ENCODE results near the gene AIMP2. TPM values are rescaled to one million over a fixed set of nuclear protein-coding genes. Genes with fewer than 3 reads are reported as not detected.
"Not testable (repeated sequence)": the region's sequence is repeated elsewhere in the genome, so short reads cannot be mapped to it uniquely, and the experiment has no call there.

AIMP2 gene
- total RNA-seq, 1 donor: 61.9 TPM

DNA sequence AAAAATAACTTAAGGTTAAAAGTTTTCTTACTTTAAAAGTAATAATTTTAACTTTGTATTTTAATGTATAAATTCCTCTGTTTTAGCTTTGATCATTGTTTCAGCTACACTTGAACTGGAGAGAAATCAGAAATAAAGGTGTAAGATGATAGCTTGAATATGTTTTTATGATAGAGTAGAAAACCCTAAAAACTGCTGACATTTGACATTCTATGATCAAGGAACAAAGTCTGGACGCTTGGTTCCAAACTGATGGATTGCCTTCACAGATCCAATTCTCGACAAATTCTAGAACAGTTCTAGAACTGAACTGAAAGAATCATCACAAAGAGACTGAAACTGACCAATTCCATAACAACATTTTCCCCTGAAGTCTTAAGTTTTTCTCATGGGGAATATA, 21.9 kb downstream of the AIMP2 start, which contains the start of gene ANKRD61:
ANKRD61 (plus strand) TSS at position 389 of the 400 bp plus-strand sequence; CDS start at position 389, 0 bp downstream.
- no peak for DNase-seq (ENCODE audit: low read depth)
- no peak for TF ChIP-seq CTCF (IDR thresholded peaks at IDR 0.05; ENCODE audit: insufficient read depth, low read length)
- no peak within 1 kb of the TSS for H3K4me3 ChIP-seq (ENCODE audit: low read depth, low read length)

- H3K4me3 ChIP-seq (ENCODE audit: low read depth, low read length): no peak overlapping the region
- no peak for DNase-seq (ENCODE audit: low read depth)
- no peak for TF ChIP-seq CTCF (IDR thresholded peaks at IDR 0.05; ENCODE audit: insufficient read depth, low read length)
Observed at GRCh38 chr7:6031567-6031966, 22.5 kb downstream of the AIMP2 start.

GRCh38 chr7:6032167-6032566, 23.1 kb downstream of the AIMP2 start:
- no peak for TF ChIP-seq CTCF (IDR thresholded peaks at IDR 0.05; ENCODE audit: insufficient read depth, low read length)
- no peak for DNase-seq (ENCODE audit: low read depth)
- no peak overlapping the region for H3K4me3 ChIP-seq (ENCODE audit: low read depth, low read length)

DNA sequence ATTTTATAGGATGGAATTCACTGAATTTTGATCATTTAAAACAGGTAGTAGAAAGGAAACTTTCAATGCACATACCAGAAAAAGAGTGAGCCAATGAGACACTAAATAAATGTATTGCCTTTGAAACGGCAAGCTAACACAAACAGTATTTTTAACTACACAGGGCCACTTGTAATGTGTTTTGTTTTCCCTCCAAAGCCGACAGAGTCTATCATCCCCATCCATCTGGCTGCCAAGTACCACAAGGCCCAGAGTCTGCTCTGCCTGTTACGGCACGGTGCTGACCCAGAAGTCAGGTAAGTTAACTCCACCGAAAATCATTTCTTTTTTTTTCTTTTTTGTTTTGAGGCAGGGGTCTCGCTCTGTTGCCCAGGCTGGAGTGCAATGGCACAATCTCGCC, 23.6 kb downstream of the AIMP2 start:
- no peak for DNase-seq (ENCODE audit: low read depth)
- H3K4me3 ChIP-seq (ENCODE audit: low read depth, low read length): no peak overlapping the region
- TF ChIP-seq CTCF (IDR thresholded peaks at IDR 0.05; ENCODE audit: insufficient read depth, low read length): no peak

DNA sequence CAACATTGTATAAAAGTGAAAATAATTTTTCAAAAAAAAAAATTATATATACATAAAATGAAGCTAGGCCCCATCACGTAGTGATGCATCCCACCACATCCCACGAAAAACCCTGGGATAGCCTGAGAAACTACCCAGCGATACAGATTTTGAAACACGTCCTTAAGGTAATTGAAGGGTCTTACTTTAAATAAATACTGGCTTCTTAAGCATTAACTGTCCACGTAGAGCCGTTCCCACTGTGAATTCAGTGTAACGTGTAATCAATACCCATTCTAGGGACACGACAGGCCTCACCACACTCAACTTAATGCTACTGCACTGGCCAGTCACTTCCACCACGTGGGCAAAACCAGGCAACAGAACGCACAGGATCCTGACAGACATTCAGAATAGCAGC, 26.1 kb downstream of the AIMP2 start:
- DNase-seq (ENCODE audit: low read depth): no peak
- TF ChIP-seq CTCF (IDR thresholded peaks at IDR 0.05; ENCODE audit: insufficient read depth, low read length): no peak
- H3K4me3 ChIP-seq (ENCODE audit: low read depth, low read length): no peak overlapping the region

DNA sequence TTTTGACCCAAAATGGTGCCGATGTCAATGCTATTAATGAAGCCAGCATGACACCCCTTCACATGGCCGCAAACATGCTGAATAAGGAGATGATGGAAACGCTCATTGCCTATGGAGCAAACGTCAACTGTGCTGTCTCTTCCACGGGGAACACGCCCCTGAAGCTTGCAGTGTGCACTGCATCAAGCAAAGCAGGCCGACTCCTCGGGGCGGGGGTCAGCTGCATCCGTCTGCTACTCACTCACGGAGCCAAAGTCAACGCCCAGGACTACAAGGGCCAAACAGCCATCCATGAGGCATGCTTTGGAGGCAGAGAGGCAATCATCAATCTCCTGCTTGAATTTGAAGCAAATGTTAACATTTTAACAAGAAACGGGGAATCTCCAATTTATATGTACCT, 26.6 kb downstream of the AIMP2 start:
- no peak for DNase-seq (ENCODE audit: low read depth)
- no peak for TF ChIP-seq CTCF (IDR thresholded peaks at IDR 0.05; ENCODE audit: insufficient read depth, low read length)
- no peak overlapping the region for H3K4me3 ChIP-seq (ENCODE audit: low read depth, low read length)

- TF ChIP-seq CTCF (IDR thresholded peaks at IDR 0.05; ENCODE audit: insufficient read depth, low read length): no peak
- no peak overlapping the region for H3K4me3 ChIP-seq (ENCODE audit: low read depth, low read length)
- no peak for DNase-seq (ENCODE audit: low read depth)
Observed at GRCh38 chr7:6049780-6050179, 40.7 kb downstream of the AIMP2 start.

GRCh38 chr7:6051185-6051584, 42.1 kb downstream of the AIMP2 start:
- not testable (repeated sequence) for H3K4me3 ChIP-seq (ENCODE audit: low read depth, low read length); DNase-seq (ENCODE audit: low read depth)
